GM23248 (cell line): ENCODE measurements around the gene MYLK.

Experiments
- EZH2 ChIP-seq: fragments of 200-600 bp; sonication (generic); IDR thresholded peaks from 2 replicates; pipeline ENCODE4 v1.6.1; 2018; ENCODE audit warnings: antibody characterized with exemption, mild to moderate bottlenecking; ENCODE audit not compliant: insufficient read depth, poor library complexity, severe bottlenecking
- EZH2phosphoT487 ChIP-seq: fragments of 200-600 bp; sonication (generic); IDR thresholded peaks from 2 replicates; pipeline ENCODE4 v1.6.1; 2018; ENCODE audit warnings: antibody characterized with exemption, moderate library complexity, mild to moderate bottlenecking, low read depth; ENCODE audit not compliant: insufficient read depth

DNA sequence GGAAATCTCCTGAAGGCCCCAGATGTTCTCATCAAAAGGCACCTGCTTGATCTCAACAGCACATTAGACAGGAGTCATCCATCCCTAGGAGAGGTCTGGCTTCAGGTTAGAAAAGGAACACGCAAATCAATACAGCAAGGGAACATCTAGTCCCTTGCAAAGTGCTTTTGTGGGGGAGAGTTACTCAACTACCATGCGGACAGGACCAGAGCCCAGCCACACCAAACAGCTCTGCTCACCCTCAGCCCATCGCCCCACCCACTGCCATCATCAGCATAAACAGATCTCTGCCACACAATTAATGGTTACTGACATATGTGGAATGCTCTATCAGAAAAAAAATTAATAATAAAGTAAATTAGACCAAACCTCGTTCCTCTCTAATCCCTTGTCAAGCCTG lies 85.6 kb downstream of the MYLK start:
- TF ChIP-seq EZH2 (no peak), EZH2phosphoT487 (no peak)
